H1 (cell line): ENCODE results near the gene COQ8B. TPM values are rescaled to one million over a fixed set of nuclear protein-coding genes. Genes with fewer than 3 reads are reported as not detected.

Source experiments
- CTCF ChIA-PET: fragments of 300-600 bp; sonication (Branson Sonifier 250); formaldehyde crosslinking; loops from one replicate; lab custom pipeline; 2021; ENCODE audit not compliant: partially characterized antibody; lab: Charles Lee
- POLR2A ChIA-PET: fragments of 300-600 bp; sonication (Branson Sonifier 250); formaldehyde crosslinking; loops from one replicate; lab custom pipeline; 2021; ENCODE audit warnings: inconsistent platforms; ENCODE audit not compliant: partially characterized antibody; lab: Charles Lee
- DNase-seq, 2 experiments: peaks; one replicate each; pipeline versions ENCODE4 v3.0.0 to v3.0.0-alpha.2; 2010 to 2022; ENCODE audit warnings: low spot score in 2 of 2, low read depth in 1 of 2, mixed read lengths in 1 of 2
- FAIRE-seq: peaks from 2 replicates; lab custom pipeline; 2011; peaks lifted over from hg19 to GRCh38; lab: Jason Lieb, UNC
- H2AFZ ChIP-seq: 2 replicates; pipeline ENCODE4 v1.8.1; 2012; ENCODE audit warnings: low read length, inconsistent platforms
- H2AK5ac ChIP-seq: 2 replicates; pipeline ENCODE4 v1.6.1; 2013; ENCODE audit warnings: low read depth, low read length
- H2BK120ac ChIP-seq: replicated peaks from 2 replicates; pipeline ENCODE3; 2013; ENCODE audit warnings: low read depth, low read length, inconsistent platforms
- H2BK12ac ChIP-seq: 2 replicates; pipeline ENCODE4 v1.6.1; 2013; ENCODE audit warnings: low read depth, low read length
- H2BK15ac ChIP-seq: 2 replicates; pipeline ENCODE4 v1.6.1; 2013; ENCODE audit warnings: low read length
- H2BK20ac ChIP-seq: 2 replicates; pipeline ENCODE4 v1.6.1; 2013; ENCODE audit warnings: low read length
- H2BK5ac ChIP-seq: 2 replicates; pipeline ENCODE4 v1.6.1; 2013; ENCODE audit warnings: low read depth, low read length
- H3K14ac ChIP-seq: 2 replicates; pipeline ENCODE4 v1.6.1; 2013; ENCODE audit warnings: inconsistent platforms; ENCODE audit not compliant: insufficient read length
- H3K18ac ChIP-seq: 2 replicates; pipeline ENCODE4 v1.6.1; 2013; ENCODE audit warnings: low read length; ENCODE audit errors: extremely low read depth
- H3K23ac ChIP-seq: 2 replicates; pipeline ENCODE4 v1.6.1; 2013; ENCODE audit warnings: inconsistent platforms; ENCODE audit not compliant: insufficient read length
- H3K23me2 ChIP-seq: 2 replicates; pipeline ENCODE4 v1.6.1; 2013; ENCODE audit warnings: low read depth, low read length
- H3K27ac ChIP-seq: 2 replicates; pipeline ENCODE4 v1.6.1; 2011; ENCODE audit warnings: low read depth, low read length, inconsistent platforms
- H3K27me3 ChIP-seq, 4 experiments: replicated peaks in 1 of 4; 1 replicate in 1 of 4; 2 replicates in 3 of 4; pipeline versions ENCODE4 v1.6.1 to v1.8.1; 2011 to 2013; ENCODE audit warnings: low read length in 3 of 4, mild to moderate bottlenecking in 3 of 4, inconsistent platforms in 2 of 4, mixed read lengths in 2 of 4, moderate library complexity in 1 of 4; ENCODE audit not compliant: control insufficient read depth in 3 of 4, insufficient read depth in 3 of 4; ENCODE audit errors: extremely low read depth in 1 of 4
- H3K36me3 ChIP-seq, 4 experiments: 2 replicates each; pipeline versions ENCODE4 v1.6.1 to v1.8.1; 2011 to 2013; ENCODE audit warnings: mild to moderate bottlenecking in 4 of 4, low read length in 3 of 4, moderate library complexity in 2 of 4, control low read depth in 1 of 4, inconsistent platforms in 1 of 4; ENCODE audit not compliant: insufficient read depth in 4 of 4, control insufficient read depth in 2 of 4
- H3K4ac ChIP-seq: replicated peaks from 2 replicates; pipeline ENCODE3; 2013; ENCODE audit warnings: low read length, low read depth, mixed read lengths, inconsistent platforms; ENCODE audit not compliant: insufficient read length
- H3K4me1 ChIP-seq, 4 experiments: replicated peaks in 1 of 4; 1 replicate in 1 of 4; 2 replicates in 3 of 4; pipeline versions ENCODE4 v1.6.1 to v1.8.1; 2011 to 2013; ENCODE audit warnings: low read length in 3 of 4, inconsistent platforms in 2 of 4, mixed read lengths in 1 of 4; ENCODE audit not compliant: insufficient read depth in 4 of 4, control insufficient read depth in 3 of 4
- H3K4me2 ChIP-seq, 2 experiments: 2 replicates each; pipeline versions ENCODE4 v1.6.1 to v1.8.1; 2011 to 2013; ENCODE audit warnings: low read depth in 2 of 2, low read length in 2 of 2, control low read depth in 1 of 2, inconsistent platforms in 1 of 2, mild to moderate bottlenecking in 1 of 2; ENCODE audit not compliant: insufficient read depth in 1 of 2
- H3K4me3 ChIP-seq, 4 experiments: fragments of 200-600, 300-600 bp in 1 of 4; sonication (generic), shearing (Covaris generic), sonication (Bioruptor Twin) in 1 of 4; 2 replicates each; pipeline versions ENCODE4 v1.5.1 to v1.8.1; 2011 to 2016; ENCODE audit warnings: low read length in 4 of 4, low read depth in 3 of 4, control low read depth in 2 of 4, inconsistent platforms in 2 of 4, mild to moderate bottlenecking in 2 of 4, mixed read lengths in 1 of 4, moderate library complexity in 1 of 4; ENCODE audit not compliant: insufficient read depth in 2 of 4; ENCODE audit errors: extremely low read depth in 1 of 4
- H3K56ac ChIP-seq: replicated peaks from 2 replicates; pipeline ENCODE3; 2013; ENCODE audit warnings: low read depth, mild to moderate bottlenecking, mixed read lengths, low read length, inconsistent platforms; ENCODE audit not compliant: insufficient read length
- H3K79me1 ChIP-seq: 2 replicates; pipeline ENCODE4 v1.6.1; 2013; ENCODE audit warnings: low read depth, low read length, control low read depth
- H3K79me2 ChIP-seq, 2 experiments: 2 replicates each; pipeline versions ENCODE4 v1.6.1 to v1.8.1; 2012 to 2013; ENCODE audit warnings: low read length in 2 of 2, mild to moderate bottlenecking in 2 of 2, inconsistent platforms in 1 of 2; ENCODE audit not compliant: insufficient read depth in 2 of 2, control insufficient read depth in 1 of 2
- H3K9ac ChIP-seq, 4 experiments: replicated peaks in 1 of 4; 1 replicate in 1 of 4; 2 replicates in 3 of 4; pipeline versions ENCODE4 v1.6.1 to v1.8.1; 2011 to 2013; ENCODE audit warnings: low read depth in 3 of 4, low read length in 3 of 4, control low read depth in 2 of 4, mild to moderate bottlenecking in 2 of 4, moderate library complexity in 2 of 4, inconsistent platforms in 1 of 4; ENCODE audit errors: extremely low read depth in 1 of 4
- H3K9me3 ChIP-seq, 2 experiments: 2 replicates each; pipeline versions ENCODE4 v1.6.1 to v1.8.1; 2012 to 2013; ENCODE audit warnings: mild to moderate bottlenecking in 2 of 2, moderate library complexity in 2 of 2, control low read depth in 1 of 2, inconsistent platforms in 1 of 2, low read depth in 1 of 2, low read length in 1 of 2, mixed read lengths in 1 of 2; ENCODE audit not compliant: insufficient read depth in 2 of 2
- H4K20me1 ChIP-seq, 2 experiments: replicated peaks in 1 of 2; 2 replicates each; pipeline versions ENCODE3 to v1.8.1; 2011 to 2013; ENCODE audit warnings: inconsistent platforms in 2 of 2, low read length in 2 of 2, mild to moderate bottlenecking in 1 of 2; ENCODE audit not compliant: insufficient read depth in 2 of 2, control insufficient read depth in 1 of 2
- H4K5ac ChIP-seq: 2 replicates; pipeline ENCODE4 v1.6.1; 2013; ENCODE audit warnings: low read length, low read depth, mixed read lengths, inconsistent platforms; ENCODE audit not compliant: insufficient read length
- H4K8ac ChIP-seq: 2 replicates; pipeline ENCODE4 v1.8.0; 2013; ENCODE audit warnings: mild to moderate bottlenecking, moderate library complexity, low read length, inconsistent platforms; ENCODE audit not compliant: insufficient read depth; ENCODE audit errors: extremely low read depth
- H4K91ac ChIP-seq: replicated peaks from 2 replicates; pipeline ENCODE3; 2013; ENCODE audit warnings: low read length, mixed read lengths, inconsistent platforms; ENCODE audit not compliant: insufficient read length
- FOSL1 ChIP-seq: IDR thresholded peaks from 2 replicates; pipeline ENCODE4 v1.6.1; 2011; ENCODE audit warnings: mild to moderate bottlenecking, low read depth, low read length, moderate library complexity; ENCODE audit not compliant: insufficient read depth
- HDAC2 ChIP-seq, 2 experiments: fragments of 300-600 bp in 1 of 2; sonication (generic) in 1 of 2; IDR thresholded peaks; 2 replicates each; pipeline ENCODE4 v1.6.1; 2011 to 2012; ENCODE audit warnings: low read depth in 2 of 2, low read length in 2 of 2, mild to moderate bottlenecking in 2 of 2, moderate library complexity in 2 of 2, borderline replicate concordance in 1 of 2, inconsistent platforms in 1 of 2
- WGBS, 2 experiments: shearing (Covaris generic) in 1 of 2; methylation state at CpG; one replicate each; pipeline versions ENCODE4 v1.1.6 to v1.1.7; 2013 to 2015; ENCODE audit warnings: low lambda C conversion rate in 2 of 2, mixed read lengths in 2 of 2, inconsistent platforms in 1 of 2, low coverage in 1 of 2, missing lambda C conversion rate in 1 of 2; ENCODE audit not compliant: insufficient replicate concordance in 2 of 2, insufficient coverage in 1 of 2, insufficient read length in 1 of 2; ENCODE audit errors: extremely low coverage in 1 of 2, missing lambda C conversion rate in 1 of 2; 5-methylcytosine and 5-hydroxymethylcytosine counted together
- polyA plus RNA-seq, 7 experiments: library from polyadenylated mRNA; depleted of rRNA in 3 of 7; stranded (reverse) in 5 of 7; unstranded in 2 of 7; fragments of >200 nt in 5 of 7; fragments of 200-250 nt in 2 of 7; gene quantifications; 1 replicate in 5 of 7; 2 replicates in 1 of 7; 4 replicates in 1 of 7; pipeline versions ENCODE4 v1.2.1 to v1.2.3, GENCODE V29; 2011 to 2013; ENCODE audit warnings: missing spikeins in 2 of 7, mixed read lengths in 2 of 7
- total RNA-seq: library from RNA; stranded (reverse); fragmentation: NEBNext Ultra II Directional; extraction: Animal tissue kit (Norgen Biotek cat#: 25700); gene quantifications from 2 replicates; pipeline ENCODE4 v1.2.1, GENCODE V29; 2021

Gene COQ8B
- total and polyA plus RNA-seq, 2 of the 8 experiments (the other 6 are each of a cell fraction or from before 2014, with no cell fraction given) = 41.7 to 46.1 TPM

DNA sequence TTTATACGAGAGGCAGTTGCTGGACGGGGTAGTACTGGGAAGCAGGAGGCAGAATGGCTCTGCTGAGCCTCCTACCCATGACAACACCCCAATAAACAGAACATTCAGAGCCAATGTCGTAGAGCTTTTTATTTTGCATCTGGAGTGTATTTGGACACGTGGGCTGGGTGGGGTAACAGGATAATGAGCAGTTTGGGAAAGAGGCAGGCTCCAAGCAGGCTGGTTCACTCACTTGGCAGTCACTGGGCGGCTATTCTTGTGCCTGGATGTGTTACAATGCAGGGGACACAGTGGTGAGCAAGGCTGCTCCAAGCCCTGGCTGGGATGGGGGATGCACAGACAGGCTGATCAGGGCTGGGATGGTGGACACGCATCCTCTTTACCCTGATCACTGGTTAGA lies 24.1 kb upstream of the COQ8B start:
- Histone ChIP-seq H2BK20ac (no peak overlapping the region), H3K56ac (no peak overlapping the region), H4K20me1 (peaks cover 0 to 8% of the 10 kb centered on the region in 2 experiments), H2AK5ac (no peak overlapping the region), H3K27ac (no peak overlapping the region), H3K4me3 (no peak overlapping the region), H3K14ac (no peak overlapping the region), H2BK15ac (no peak overlapping the region), H3K9ac (no peak overlapping the region), H3K18ac (no peak overlapping the region), H3K4ac (no peak overlapping the region), H3K36me3 (peaks cover 0 to 18% (median 7%) of the 10 kb centered on the region in 4 experiments; a peak in 5 of 8 replicates), H2BK5ac (no peak overlapping the region), H3K23me2 (no peaks in the 10 kb centered on the region), H2BK120ac (no peak overlapping the region), H3K4me2 (no peak overlapping the region), H3K4me1 (peaks cover 0 to 13% (median 3%) of the 10 kb centered on the region in 4 experiments; a peak in 4 of 7 replicates), H3K9me3 (no peaks in the 10 kb centered on the region), H3K27me3 (no peaks in the 10 kb centered on the region), H3K23ac (no peak overlapping the region), H2AFZ (no peak overlapping the region), H4K8ac (no peak overlapping the region), H2BK12ac (no peak overlapping the region), H3K79me2 (no peaks in the 10 kb centered on the region), H4K91ac (no peak overlapping the region), H4K5ac (no peak overlapping the region), H3K79me1 (no peaks in the 10 kb centered on the region)
- ChIA-PET POLR2A (interaction anchor here (0.6 to 12.4 kb wide), 7 partner anchors 13 to 79 kb away, joined by 3 to 120 read pairs (median 4); partner anchors contain the start of genes ACTMAP, COQ8B, ITPKC and SNRPA), CTCF (interaction anchor here (0.6 to 2.5 kb wide), 3 partner anchors 9 to 182 kb away, joined by 3 to 5 read pairs (median 3); partner anchors contain the start of genes ACTMAP and SNRPA)
- DNase-seq = no peak
- WGBS, 2 experiments = 86% methylated on average over 6 of the region's 6 CpGs; no CpG with 5 or more reads in 1 of the 2 experiments
- no peak for FAIRE-seq
- no peak for TF ChIP-seq HDAC2 (IDR thresholded peaks at IDR 0.05; ENCODE audit: borderline replicate concordance in 1 of 2, low read depth in 2 of 2, low read length in 2 of 2)
- TF ChIP-seq FOSL1 = no peak
